ENCODE measurements around the gene ARID3B. TPM values are rescaled to one million over a fixed set of nuclear protein-coding genes. Genes with fewer than 3 reads are reported as not detected.

ARID3B gene
- total and polyA plus RNA-seq, 2 of the 4 experiments (the other 2 are of a cell fraction), result 2.5 to 5.0 TPM

- H3K18ac ChIP-seq (ENCODE audit: low read depth, low read length), result no peak overlapping the region
Observed at GRCh38 chr15:74603026-74603788, 62.2 kb downstream of the ARID3B start.

More at GRCh38 chr15:74603026-74603788, 62.2 kb downstream of the ARID3B start:
- no TSS peak for BruUV-seq (replicated peaks)
- no peak overlapping the region for H2BK5ac ChIP-seq (ENCODE audit: low read depth, low read length, poor library complexity, severe bottlenecking)
- ChIA-PET POLR2A (ENCODE audit: unreplicated experiment) (interaction anchor here (0.7 kb wide), 1 partner anchor 25 kb away, joined by 4 read pairs; no protein-coding TSS in a partner anchor), CTCF (no interaction called here)
- dilution Hi-C loops (cut with HindIII; ENCODE audit: low sequenced_read_pairs, unreplicated experiment) (no loop called here), intact Hi-C loops (cut with micrococcal nuclease) (no loop called here), in situ Hi-C loops (cut with MboI; ENCODE audit: low sequenced_read_pairs) (no loop called here)
- peaks cover 15 to 16% of the 10 kb centered on the region in 2 experiments; a peak in 3 of 4 replicates for H3K79me1 ChIP-seq (ENCODE audit: low read depth in 1 of 2, low read length in 2 of 2)
- H3K9me1 ChIP-seq (ENCODE audit: insufficient read depth, low read length), result peaks cover 4% of the 10 kb centered on the region; the same call in 1 of the 2 replicates
- no peak for DNase-seq
- H4K5ac ChIP-seq (ENCODE audit: low read depth, low read length), result no peak overlapping the region
- H3K23ac ChIP-seq (ENCODE audit: low read depth, low read length), result no peak overlapping the region
- no peak overlapping the region for H2BK15ac ChIP-seq (ENCODE audit: low read depth, low read length)
- no peak overlapping the region for H3K4ac ChIP-seq (ENCODE audit: low read depth, low read length)
- no peak overlapping the region for H4K8ac ChIP-seq (ENCODE audit: low read depth in 2 of 2, low read length in 2 of 2)
- no peak for ATAC-seq (ENCODE audit: low read depth)
- H3K14ac ChIP-seq (replicated peaks; ENCODE audit: low read depth, low read length), result no peak overlapping the region
- H2BK120ac ChIP-seq (ENCODE audit: low read depth, low read length), result no peak overlapping the region
- no peak overlapping the region for H3K56ac ChIP-seq (ENCODE audit: extremely low read depth, insufficient read depth, low read length)
- peak overlapping the region; percentile 39 for H2AK9ac ChIP-seq (replicated peaks; ENCODE audit: low read depth, low read length, poor library complexity)
- H4K91ac ChIP-seq (ENCODE audit: insufficient read depth, low read depth, low read length), result no peak overlapping the region
- H3K36me3 ChIP-seq (ENCODE audit: control insufficient read depth, insufficient read depth, low read length), result no peaks in the 10 kb centered on the region
- WGBS, 2 experiments (ENCODE audit: extremely low coverage in 2 of 2, insufficient read length in 1 of 2), result 95% methylated on average over 8 of the region's 13 CpGs; no CpG with 5 or more reads in 1 of the 2 experiments
- no peak overlapping the region for H3K4me2 ChIP-seq (ENCODE audit: low read depth, low read length)
- H2BK20ac ChIP-seq (ENCODE audit: low read depth, low read length), result no peak overlapping the region
- TF ChIP-seq NFE2L2 (IDR thresholded peaks at IDR 0.05; ENCODE audit: low read depth, low read length), result no peak
- TF ChIP-seq FOS (IDR thresholded peaks at IDR 0.05; ENCODE audit: low read depth, low read length), result no peak
- no peak for TF ChIP-seq CHD1 (IDR thresholded peaks at IDR 0.05; ENCODE audit: low read depth, low read length)
- TF ChIP-seq USF2 (IDR thresholded peaks at IDR 0.05; ENCODE audit: low read depth, low read length), result no peak
- no peak for TF ChIP-seq MAZ (IDR thresholded peaks at IDR 0.05; ENCODE audit: borderline replicate concordance, low read depth, low read length)
- TF ChIP-seq POLR2A (IDR thresholded peaks at IDR 0.05; ENCODE audit: low read depth, low read length), result no peak
- TF ChIP-seq CTCF (conservative IDR thresholded peaks at IDR 0.05; ENCODE audit: low read depth, low read length), result no peak
- no peak for TF ChIP-seq BHLHE40 (IDR thresholded peaks at IDR 0.05; ENCODE audit: low read depth, low read length)
- TF ChIP-seq ELK1 (IDR thresholded peaks at IDR 0.05; ENCODE audit: borderline replicate concordance, low read depth, low read length), result no peak
- no peak for TF ChIP-seq RCOR1 (IDR thresholded peaks at IDR 0.05; ENCODE audit: insufficient replicate concordance, low read length)
- TF ChIP-seq MAFK (IDR thresholded peaks at IDR 0.05; ENCODE audit: low read depth, low read length), result no peak
- TF ChIP-seq RFX5 (IDR thresholded peaks at IDR 0.05; ENCODE audit: low read depth, low read length), result no peak
- no peak for TF ChIP-seq SMC3 (IDR thresholded peaks at IDR 0.05; ENCODE audit: low read depth, low read length)
- TF ChIP-seq CEBPB (IDR thresholded peaks at IDR 0.05; ENCODE audit: low read depth, low read length), result no peak
- TF ChIP-seq MXI1 (IDR thresholded peaks at IDR 0.05; ENCODE audit: borderline replicate concordance, low read depth, low read length), result no peak
- peaks cover 4% of the 10 kb centered on the region; the same call in 1 of the 2 replicates for H3K4me1 ChIP-seq (ENCODE audit: control insufficient read depth, insufficient read depth, low read length)
- H3K27me3 ChIP-seq (ENCODE audit: control insufficient read depth, insufficient read depth, low read length), result peaks cover 3% of the 10 kb centered on the region; the same call in 1 of the 2 replicates
- no peak overlapping the region for H2AK5ac ChIP-seq (ENCODE audit: low read depth, low read length)
- no peaks in the 10 kb centered on the region for H3K9me3 ChIP-seq (ENCODE audit: control insufficient read depth, insufficient read depth, low read length)
- no peak overlapping the region for H3K4me3 ChIP-seq (ENCODE audit: insufficient read depth, low read depth, low read length)
- 0 out of 2 replicates have a peak, but pooled peaks cover 3% of the 10 kb centered on the region for H4K20me1 ChIP-seq (ENCODE audit: insufficient read depth, low read length)
- no peak overlapping the region for H3K9ac ChIP-seq (ENCODE audit: low read depth, low read length)
- no peak overlapping the region for H3K27ac ChIP-seq (ENCODE audit: insufficient read depth, low read length)
- H2AFZ ChIP-seq (replicated peaks; ENCODE audit: low read length, poor library complexity), result no peak overlapping the region

Measured in IMR-90 (cell line).